ENCODE data around the gene DDIT3. TPM values are rescaled to one million over a fixed set of nuclear protein-coding genes. Genes with fewer than 3 reads are reported as not detected.

DDIT3 gene
- total RNA-seq, 1 donor from 2014 or later = 22.0 TPM

DNA sequence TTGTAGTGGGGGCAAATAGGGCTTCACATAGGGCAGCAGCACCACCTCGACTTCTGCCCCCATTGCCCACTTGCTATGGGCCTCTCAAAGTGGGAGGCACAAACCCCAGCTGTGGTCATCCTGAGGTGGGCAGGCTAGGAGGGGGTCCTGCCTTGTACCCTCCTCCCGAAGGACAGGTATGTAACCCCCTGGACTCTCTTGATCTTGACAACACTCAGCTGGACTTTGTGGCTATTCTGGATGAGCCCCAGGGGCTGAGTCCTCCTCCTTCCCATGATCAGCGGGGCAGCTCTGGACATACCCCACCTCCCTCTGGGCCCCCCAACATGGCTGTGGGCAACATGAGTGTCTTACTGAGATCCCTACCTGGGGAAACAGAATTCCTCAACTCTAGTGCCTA, 48.7 kb downstream of the DDIT3 start:
- intact Hi-C loops (cut with micrococcal nuclease) = no loop called here

DNA sequence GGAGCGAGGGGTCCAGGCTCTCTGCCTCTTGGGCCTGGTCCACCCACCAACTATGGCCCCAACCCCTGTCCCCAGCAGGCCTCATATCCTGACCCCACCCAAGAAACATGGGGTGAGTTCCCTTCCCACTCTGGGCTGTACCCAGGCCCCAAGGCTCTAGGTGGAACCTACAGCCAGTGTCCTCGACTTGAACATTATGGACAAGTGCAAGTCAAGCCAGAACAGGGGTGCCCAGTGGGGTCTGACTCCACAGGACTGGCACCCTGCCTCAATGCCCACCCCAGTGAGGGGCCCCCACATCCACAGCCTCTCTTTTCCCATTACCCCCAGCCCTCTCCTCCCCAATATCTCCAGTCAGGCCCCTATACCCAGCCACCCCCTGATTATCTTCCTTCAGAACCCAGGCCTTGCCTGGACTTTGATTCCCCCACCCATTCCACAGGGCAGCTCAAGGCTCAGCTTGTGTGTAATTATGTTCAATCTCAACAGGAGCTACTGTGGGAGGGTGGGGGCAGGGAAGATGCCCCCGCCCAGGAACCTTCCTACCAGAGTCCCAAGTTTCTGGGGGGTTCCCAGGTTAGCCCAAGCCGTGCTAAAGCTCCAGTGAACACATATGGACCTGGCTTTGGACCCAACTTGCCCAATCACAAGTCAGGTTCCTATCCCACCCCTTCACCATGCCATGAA, 49.2 kb downstream of the DDIT3 start:
- intact Hi-C loops (cut with micrococcal nuclease) = no loop called here

DNA sequence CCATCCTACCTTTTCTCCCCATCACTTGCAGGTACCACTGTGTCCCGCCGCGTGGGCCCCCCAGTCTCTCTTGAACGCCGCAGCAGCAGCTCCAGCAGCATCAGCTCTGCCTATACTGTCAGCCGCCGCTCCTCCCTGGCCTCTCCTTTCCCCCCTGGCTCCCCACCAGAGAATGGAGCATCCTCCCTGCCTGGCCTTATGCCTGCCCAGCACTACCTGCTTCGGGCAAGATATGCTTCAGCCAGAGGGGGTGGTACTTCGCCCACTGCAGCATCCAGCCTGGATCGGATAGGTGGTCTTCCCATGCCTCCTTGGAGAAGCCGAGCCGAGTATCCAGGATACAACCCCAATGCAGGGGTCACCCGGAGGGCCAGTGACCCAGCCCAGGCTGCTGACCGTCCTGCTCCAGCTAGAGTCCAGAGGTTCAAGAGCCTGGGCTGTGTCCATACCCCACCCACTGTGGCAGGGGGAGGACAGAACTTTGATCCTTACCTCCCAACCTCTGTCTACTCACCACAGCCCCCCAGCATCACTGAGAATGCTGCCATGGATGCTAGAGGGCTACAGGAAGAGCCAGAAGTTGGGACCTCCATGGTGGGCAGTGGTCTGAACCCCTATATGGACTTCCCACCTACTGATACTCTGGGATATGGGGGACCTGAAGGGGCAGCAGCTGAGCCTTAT, 49.9 kb downstream of the DDIT3 start:
- intact Hi-C loops (cut with micrococcal nuclease) = no loop called here

DNA sequence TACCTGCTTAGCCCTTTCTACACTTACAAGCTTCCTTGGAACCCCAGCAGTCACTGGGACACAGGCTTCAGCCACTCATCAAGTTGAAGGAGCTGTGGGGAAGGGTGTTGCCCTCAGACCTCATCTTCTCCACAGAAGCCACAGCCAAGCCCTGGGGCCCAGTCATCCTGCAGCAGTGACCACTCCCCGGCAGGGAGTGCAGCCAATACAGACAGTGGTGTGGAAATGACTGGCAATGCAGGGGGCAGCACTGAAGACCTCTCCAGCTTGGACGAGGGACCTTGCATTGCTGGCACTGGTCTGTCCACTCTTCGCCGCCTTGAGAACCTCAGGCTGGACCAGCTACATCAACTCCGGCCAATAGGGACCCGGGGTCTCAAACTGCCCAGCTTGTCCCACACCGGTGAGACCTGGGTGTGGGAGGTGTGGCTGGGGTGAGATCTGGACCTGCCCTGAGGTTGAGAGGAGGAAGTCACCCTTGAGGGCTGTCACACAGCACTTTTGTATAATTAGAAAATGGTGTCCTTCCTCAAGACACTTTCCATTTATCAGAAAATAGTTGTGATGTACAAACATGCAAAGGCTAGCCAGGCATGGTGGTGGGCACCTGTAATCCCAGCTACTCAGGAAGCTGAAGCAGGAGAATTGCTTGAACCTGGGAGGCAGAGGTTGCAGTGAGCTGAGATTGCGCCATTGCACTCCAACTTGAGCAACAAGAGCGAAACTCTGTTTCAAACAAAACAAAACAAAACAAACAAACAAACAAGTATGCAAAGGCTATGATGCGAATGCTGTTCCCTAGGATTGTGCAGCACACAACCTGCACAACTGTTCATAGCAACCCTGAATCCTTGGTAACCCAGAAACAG, 50.8 kb downstream of the DDIT3 start:
- intact Hi-C loops (cut with micrococcal nuclease) = no loop called here

DNA sequence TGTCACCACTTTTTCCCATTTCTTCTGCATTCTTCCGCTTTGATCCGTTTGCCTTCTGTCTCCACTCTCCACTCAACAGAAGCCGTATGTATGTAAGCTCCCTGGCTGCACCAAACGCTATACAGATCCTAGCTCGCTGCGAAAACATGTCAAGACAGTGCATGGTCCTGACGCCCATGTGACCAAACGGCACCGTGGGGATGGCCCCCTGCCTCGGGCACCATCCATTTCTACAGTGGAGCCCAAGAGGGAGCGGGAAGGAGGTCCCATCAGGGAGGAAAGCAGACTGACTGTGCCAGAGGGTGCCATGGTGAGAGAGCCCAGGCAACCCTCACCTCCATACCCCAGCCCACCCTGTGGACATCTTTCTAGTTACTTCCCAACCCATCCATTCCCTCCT, 52.4 kb downstream of the DDIT3 start:
- intact Hi-C loops (cut with micrococcal nuclease) = no loop called here

DNA sequence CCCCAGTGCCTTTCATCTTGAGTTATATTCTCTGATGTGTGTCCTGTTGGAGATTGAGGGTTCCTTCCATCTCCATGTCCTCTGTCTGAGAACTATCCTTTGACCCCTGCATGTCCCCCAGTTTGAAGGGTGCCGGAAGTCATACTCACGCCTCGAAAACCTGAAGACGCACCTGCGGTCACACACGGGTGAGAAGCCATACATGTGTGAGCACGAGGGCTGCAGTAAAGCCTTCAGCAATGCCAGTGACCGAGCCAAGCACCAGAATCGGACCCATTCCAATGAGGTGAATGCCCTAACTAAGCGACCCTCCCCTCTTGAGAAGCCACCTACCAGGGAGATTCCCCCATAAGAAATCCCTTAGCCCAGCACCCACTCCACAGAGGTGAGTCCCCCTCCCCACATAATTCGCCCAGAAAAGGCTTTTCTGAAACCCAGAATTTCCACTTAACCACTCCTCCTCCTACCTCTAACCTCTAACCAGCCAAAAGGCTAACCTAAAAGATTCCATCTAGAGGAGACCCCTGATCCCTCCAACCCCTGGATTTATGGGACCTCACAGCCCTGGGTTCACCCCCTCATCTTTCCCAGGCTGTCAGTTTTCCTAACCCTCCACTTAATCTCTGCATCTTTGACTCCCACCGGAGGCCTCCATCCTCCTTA, 53.0 kb downstream of the DDIT3 start:
- intact Hi-C loops (cut with micrococcal nuclease) = no loop called here

Other genes with a start within 250 kb of the DDIT3 start
- gene R3HDM2, start 89.5 kb downstream of the DDIT3 start, total RNA-seq = 67.4 and 68.3 TPM in 2 replicates
- not detected in 2 replicates for gene INHBC, start 85.7 kb downstream of the DDIT3 start, total RNA-seq
- gene INHBE, start 65.2 kb downstream of the DDIT3 start, total RNA-seq = 0.07 TPM in 1 of 2 replicates, not detected in the other
- gene GLI1, start 60.7 kb downstream of the DDIT3 start, total RNA-seq = 0.51 and 0.76 TPM in 2 replicates
- gene ARHGAP9, start 40.6 kb downstream of the DDIT3 start, total RNA-seq = 190 and 192 TPM in 2 replicates
- 224 TPM in 2 replicates for gene MARS1, start 32.4 kb downstream of the DDIT3 start, total RNA-seq
- 73.2 and 84.8 TPM in 2 replicates for gene MBD6, start 2.3 kb upstream of the DDIT3 start, total RNA-seq
- gene DCTN2, start 26.7 kb upstream of the DDIT3 start, total RNA-seq = 88.6 and 89.2 TPM in 2 replicates
- gene KIF5A, start 29.5 kb upstream of the DDIT3 start, total RNA-seq = 1.5 and 2.2 TPM in 2 replicates
- gene PIP4K2C, start 70.7 kb upstream of the DDIT3 start, total RNA-seq = 24.8 and 26.3 TPM in 2 replicates
- 25.7 and 27.5 TPM in 2 replicates for gene DTX3, start 84.3 kb upstream of the DDIT3 start, total RNA-seq
- 0.34 and 0.51 TPM in 2 replicates for gene ARHGEF25, start 90.9 kb upstream of the DDIT3 start, total RNA-seq
- gene B4GALNT1, start 112.7 kb upstream of the DDIT3 start, total RNA-seq = 4.3 and 4.5 TPM in 2 replicates
- 161 and 162 TPM in 2 replicates for gene OS9, start 173.6 kb upstream of the DDIT3 start, total RNA-seq
- 70.2 and 74.9 TPM in 2 replicates for gene AGAP2, start 218.2 kb upstream of the DDIT3 start, total RNA-seq
- gene TSPAN31, start 224.5 kb upstream of the DDIT3 start, total RNA-seq = 25.4 and 29.4 TPM in 2 replicates
- gene CDK4, start 231.8 kb upstream of the DDIT3 start, total RNA-seq = 113 and 114 TPM in 2 replicates
- 24.8 and 26.0 TPM in 2 replicates for gene MARCHF9, start 234.6 kb upstream of the DDIT3 start, total RNA-seq
- gene CYP27B1, start 246.6 kb upstream of the DDIT3 start, total RNA-seq = 3.8 and 4.9 TPM in 2 replicates

Measured in T-helper 1 cell treated with Interleukin-12 subunit alpha and Interleukin-12 subunit beta and Interleukin-4 antibody, amounts not matched to agents 30 ng/mL and 1 ng/mL, for 36 hours (primary cell).